IPS DF 6.9 (cell line): ENCODE measurements around the gene JAM2.

Experiments used
- DNase-seq: peaks from one replicate; pipeline ENCODE4 v3.0.0-alpha.2; 2013; ENCODE audit warnings: low read depth, low spot score
- H3K27ac ChIP-seq: one replicate; pipeline ENCODE4 v1.5.1; 2013; ENCODE audit warnings: low read length, control low read depth
- H3K27me3 ChIP-seq: 2 replicates; pipeline ENCODE4 v1.6.1; 2013; ENCODE audit warnings: mild to moderate bottlenecking, low read length; ENCODE audit not compliant: control insufficient read depth, insufficient read depth
- H3K36me3 ChIP-seq: 2 replicates; pipeline ENCODE4 v1.6.1; 2013; ENCODE audit warnings: low read length; ENCODE audit not compliant: control insufficient read depth, insufficient read depth
- H3K4me1 ChIP-seq: 2 replicates; pipeline ENCODE4 v1.6.1; 2013; ENCODE audit warnings: low read length; ENCODE audit not compliant: control insufficient read depth, insufficient read depth
- H3K4me3 ChIP-seq: 2 replicates; pipeline ENCODE4 v1.5.1; 2013; ENCODE audit warnings: mild to moderate bottlenecking, low read length
- H3K9me3 ChIP-seq: 2 replicates; pipeline ENCODE4 v1.6.1; 2013; ENCODE audit warnings: low read length, inconsistent platforms; ENCODE audit not compliant: control insufficient read depth, insufficient read depth
- WGBS: extraction: QIAGEN DNeasy Blood & Tissue Kit; methylation state at CpG from one replicate; pipeline ENCODE4 v1.1.7; 2013; ENCODE audit warnings: mixed read lengths, missing lambda C conversion rate; ENCODE audit not compliant: insufficient read length, insufficient coverage; 5-methylcytosine and 5-hydroxymethylcytosine counted together

JAM2 gene

DNA sequence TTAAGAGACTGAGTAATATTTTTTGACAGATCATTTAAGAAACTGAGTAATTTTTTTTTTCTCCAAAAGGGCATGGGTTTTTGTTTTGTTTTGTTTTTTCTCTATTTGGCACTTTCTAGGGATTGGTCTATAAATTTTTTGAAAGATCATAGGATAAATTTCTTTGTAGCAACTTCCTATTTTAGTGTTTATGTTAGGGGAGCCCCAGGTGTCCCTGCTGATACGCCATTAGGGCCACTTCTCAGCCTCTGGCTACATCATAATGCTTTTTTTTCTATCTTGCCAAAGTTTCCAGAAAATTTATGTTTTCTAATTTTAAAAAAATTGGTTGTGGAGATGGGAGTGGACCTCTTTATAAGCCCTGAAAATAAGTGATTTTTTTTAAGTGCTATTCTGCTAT is 98.4 kb downstream of the JAM2 start:
- Histone ChIP-seq H3K9me3 (no peaks in the 10 kb centered on the region), H3K36me3 (no peaks in the 10 kb centered on the region), H3K4me3 (no peak overlapping the region), H3K4me1 (no peaks in the 10 kb centered on the region), H3K27ac (no peak overlapping the region), H3K27me3 (no peaks in the 10 kb centered on the region)
- WGBS: no CpG with 5 or more reads among the region's 1 CpG
- DNase-seq: no peak

DNA sequence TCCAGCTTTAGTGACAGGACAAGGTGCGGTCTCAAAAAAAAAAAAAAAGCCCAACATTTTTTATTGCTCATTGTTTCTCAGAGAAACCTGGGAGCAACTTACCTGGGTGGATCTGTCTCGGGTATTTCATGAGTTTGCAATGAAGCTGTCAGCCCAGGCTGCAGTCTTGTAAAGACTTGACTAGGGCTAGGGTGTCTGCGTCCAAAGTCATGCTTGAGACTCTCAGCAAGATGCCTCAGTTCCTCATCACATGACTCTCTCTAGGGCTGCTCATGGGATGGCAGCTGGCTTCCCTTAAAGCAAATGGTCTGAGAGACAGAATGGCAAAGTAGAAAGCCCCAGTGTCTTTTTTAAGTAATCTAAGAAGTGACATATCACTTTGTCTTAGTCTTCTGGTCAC is 103.8 kb downstream of the JAM2 start:
- DNase-seq: no peak
- Histone ChIP-seq H3K27ac (no peak overlapping the region), H3K36me3 (no peaks in the 10 kb centered on the region), H3K4me1 (no peaks in the 10 kb centered on the region), H3K9me3 (no peaks in the 10 kb centered on the region), H3K4me3 (no peak overlapping the region), H3K27me3 (no peaks in the 10 kb centered on the region)
- WGBS: no CpG with 5 or more reads among the region's 3 CpGs

DNA sequence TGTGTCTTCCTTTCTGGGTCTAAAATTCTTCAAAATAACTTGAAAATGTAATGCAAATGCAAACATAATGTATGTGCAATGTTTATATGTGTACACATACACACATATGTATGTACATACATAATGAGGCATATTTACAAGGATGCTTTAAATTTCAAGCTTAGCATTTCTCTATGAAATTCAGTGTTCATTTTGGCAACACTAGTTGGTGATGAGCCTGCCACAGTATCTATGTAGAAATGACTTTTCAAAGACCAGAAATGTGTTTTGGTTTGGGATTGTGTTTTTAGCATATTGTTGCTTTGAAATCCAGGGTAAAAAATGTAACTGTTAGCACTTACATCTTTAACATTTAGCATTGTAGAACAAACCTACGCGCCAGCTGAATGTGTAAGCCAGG is 105.8 kb downstream of the JAM2 start:
- H3K4me1 ChIP-seq: no peaks in the 10 kb centered on the region
- no peaks in the 10 kb centered on the region for H3K36me3 ChIP-seq
- no peak overlapping the region for H3K27ac ChIP-seq
- no peak overlapping the region for H3K4me3 ChIP-seq
- no peaks in the 10 kb centered on the region for H3K9me3 ChIP-seq
- WGBS: no CpG with 5 or more reads among the region's 2 CpGs
- no peak for DNase-seq
- no peaks in the 10 kb centered on the region for H3K27me3 ChIP-seq

DNA sequence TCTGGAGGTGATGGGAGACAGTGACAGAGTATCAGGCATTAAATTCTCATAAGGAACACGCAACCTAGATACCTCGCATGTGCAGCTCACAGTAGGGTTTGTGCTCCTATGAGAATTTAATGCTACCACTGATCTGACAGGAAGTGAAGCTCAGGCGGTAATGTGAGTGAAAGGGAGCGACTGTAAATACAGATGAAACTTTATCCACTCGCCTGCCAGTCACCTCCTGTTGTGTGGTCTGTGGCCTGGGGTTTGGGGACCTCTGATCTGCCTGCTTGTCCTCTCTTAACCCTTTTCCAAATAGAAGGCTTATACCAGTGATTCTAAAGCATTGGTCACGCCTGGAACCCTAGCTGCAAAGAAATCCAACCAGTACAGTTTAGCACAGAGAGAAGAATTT is 111.0 kb downstream of the JAM2 start:
- no peaks in the 10 kb centered on the region for H3K27me3 ChIP-seq
- DNase-seq: no peak
- H3K4me1 ChIP-seq: no peaks in the 10 kb centered on the region
- no peak overlapping the region for H3K27ac ChIP-seq
- H3K4me3 ChIP-seq: no peak overlapping the region
- no peaks in the 10 kb centered on the region for H3K9me3 ChIP-seq
- WGBS: no CpG with 5 or more reads among the region's 6 CpGs
- no peaks in the 10 kb centered on the region for H3K36me3 ChIP-seq

DNA sequence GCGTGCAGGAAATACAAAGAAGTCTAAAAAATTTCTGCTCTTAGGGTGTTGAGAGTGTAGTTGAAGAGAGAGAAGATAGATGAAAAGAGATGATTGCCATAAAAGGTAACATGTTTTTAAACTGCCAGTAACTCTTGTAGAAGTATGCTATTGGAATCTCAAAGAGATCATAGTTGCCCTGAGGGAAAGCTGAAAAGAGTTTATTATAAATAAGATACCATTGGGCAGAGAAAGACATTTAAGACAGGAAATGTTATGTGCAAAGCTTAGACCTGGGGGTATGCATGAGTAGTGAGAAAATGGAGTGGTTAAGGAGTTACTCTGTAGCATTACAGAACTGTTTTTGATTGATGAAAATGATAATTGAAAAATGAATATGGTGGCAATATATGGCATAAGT is 113.4 kb downstream of the JAM2 start:
- H3K4me3 ChIP-seq: no peak overlapping the region
- no peak for DNase-seq
- H3K36me3 ChIP-seq: no peaks in the 10 kb centered on the region
- H3K4me1 ChIP-seq: no peaks in the 10 kb centered on the region
- H3K27ac ChIP-seq: no peak overlapping the region
- no CpG with 5 or more reads among the region's 1 CpG for WGBS
- no peaks in the 10 kb centered on the region for H3K27me3 ChIP-seq
- H3K9me3 ChIP-seq: no peaks in the 10 kb centered on the region

DNA sequence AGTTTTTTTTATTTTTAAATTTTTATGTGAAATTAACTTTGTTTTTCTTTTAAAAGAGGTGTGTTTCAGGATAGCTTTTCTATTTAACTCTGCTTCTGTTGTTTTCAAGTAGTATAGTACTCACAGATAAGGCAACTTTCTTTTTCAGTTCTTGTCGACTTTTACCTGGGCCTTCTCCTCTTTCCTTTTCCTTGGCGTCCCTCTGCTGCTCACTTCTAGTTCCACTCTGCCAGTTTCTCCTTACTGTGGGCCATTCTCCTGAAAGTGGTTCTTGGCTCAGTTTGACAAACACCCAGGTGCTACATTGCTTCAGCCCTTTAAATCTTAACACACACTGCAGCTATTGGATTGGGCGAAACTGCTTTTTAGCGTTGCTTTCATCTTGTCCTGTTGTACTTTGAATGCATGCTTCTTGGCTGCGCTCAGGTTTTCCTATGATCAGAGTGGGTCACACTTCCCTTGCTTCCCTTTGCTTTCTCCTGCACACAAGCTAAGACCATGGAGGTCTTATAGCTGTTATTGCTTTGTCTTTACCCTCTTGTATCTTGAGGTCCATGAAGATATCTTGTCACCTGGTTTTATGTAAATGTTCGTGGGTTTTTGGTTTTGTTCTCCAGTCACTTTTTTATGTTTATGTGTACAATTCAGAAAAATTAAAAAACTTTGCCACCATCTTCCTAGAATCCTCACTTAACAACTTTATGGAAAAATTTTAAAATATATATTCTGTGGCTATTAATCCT is 117.3 kb downstream of the JAM2 start:
- no peaks in the 10 kb centered on the region for H3K9me3 ChIP-seq
- no peaks in the 10 kb centered on the region for H3K36me3 ChIP-seq
- no CpG with 5 or more reads among the region's 6 CpGs for WGBS

DNA sequence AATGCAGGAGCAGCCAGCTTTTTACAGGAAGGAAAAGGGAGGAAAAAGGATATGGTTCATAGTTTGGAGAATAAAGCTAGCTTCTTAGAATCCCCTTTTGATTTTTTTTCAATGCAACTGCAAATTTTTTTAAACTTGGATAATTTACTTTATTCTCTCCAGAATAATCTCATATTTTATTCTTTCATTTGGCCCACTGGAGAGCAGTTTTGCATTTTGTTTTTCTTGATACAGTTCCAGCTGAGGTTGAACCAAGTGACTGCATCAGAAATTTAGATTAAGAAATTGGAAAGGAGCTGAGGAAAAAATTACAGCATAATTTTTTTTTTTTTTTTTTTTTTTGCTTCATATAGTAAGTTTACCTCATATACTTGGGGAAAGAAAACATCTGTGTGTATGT is 118.5 kb downstream of the JAM2 start:
- Histone ChIP-seq H3K27ac (no peak overlapping the region), H3K27me3 (no peaks in the 10 kb centered on the region), H3K4me1 (no peaks in the 10 kb centered on the region), H3K4me3 (no peak overlapping the region), H3K36me3 (no peaks in the 10 kb centered on the region), H3K9me3 (no peaks in the 10 kb centered on the region)
- DNase-seq: no peak

More for the DNA sequence above, 117.3 kb downstream of the JAM2 start:
- Histone ChIP-seq H3K27ac (no peak overlapping the region), H3K4me1 (no peaks in the 10 kb centered on the region), H3K27me3 (no peaks in the 10 kb centered on the region), H3K4me3 (no peak overlapping the region)
- DNase-seq: no peak

DNA sequence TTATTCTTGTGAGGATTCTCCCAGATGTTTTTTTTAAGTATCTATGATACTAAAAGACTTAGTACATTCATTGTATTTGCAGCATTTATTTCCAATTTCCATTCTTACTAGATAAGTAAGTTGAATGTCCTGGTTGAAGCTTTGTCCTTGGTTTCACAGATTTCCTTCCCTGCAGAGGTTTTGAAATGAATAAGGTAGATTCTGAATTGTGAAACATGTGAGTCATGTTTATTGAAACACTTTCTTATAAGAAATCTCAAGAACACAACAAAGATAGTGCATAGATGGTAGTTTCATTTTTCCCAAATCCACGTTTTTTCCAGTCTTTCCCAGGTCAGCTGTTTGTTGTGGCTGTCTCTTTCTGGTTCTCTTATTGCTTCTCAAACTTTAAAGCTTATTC is 120.5 kb downstream of the JAM2 start:
- DNase-seq: no peak
- no peak overlapping the region for H3K4me3 ChIP-seq
- no peaks in the 10 kb centered on the region for H3K4me1 ChIP-seq
- H3K27ac ChIP-seq: no peak overlapping the region
- H3K9me3 ChIP-seq: no peaks in the 10 kb centered on the region
- no CpG with 5 or more reads among the region's 1 CpG for WGBS
- H3K27me3 ChIP-seq: no peaks in the 10 kb centered on the region
- H3K36me3 ChIP-seq: no peaks in the 10 kb centered on the region

DNA sequence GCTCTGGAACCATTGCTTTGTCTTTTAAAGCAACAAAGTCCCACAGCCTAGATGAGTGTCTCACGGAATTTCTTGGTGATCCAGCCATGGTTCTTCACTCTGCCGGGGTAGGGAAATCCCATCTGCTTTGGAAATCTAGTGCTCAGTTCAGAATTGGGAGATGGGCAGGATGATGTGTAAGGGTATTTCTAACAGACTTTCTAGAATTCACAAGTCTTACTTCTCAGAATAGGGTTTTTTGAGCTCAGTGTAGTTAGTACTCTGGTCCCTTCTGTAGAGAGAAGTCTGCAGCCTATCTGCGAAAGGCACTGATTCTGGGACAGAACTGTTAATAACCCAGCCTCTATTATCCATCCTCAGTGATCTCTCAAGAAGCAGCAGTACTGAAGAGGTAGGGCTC is 121.0 kb downstream of the JAM2 start:
- no CpG with 5 or more reads among the region's 3 CpGs for WGBS
- H3K36me3 ChIP-seq: no peaks in the 10 kb centered on the region

DNA sequence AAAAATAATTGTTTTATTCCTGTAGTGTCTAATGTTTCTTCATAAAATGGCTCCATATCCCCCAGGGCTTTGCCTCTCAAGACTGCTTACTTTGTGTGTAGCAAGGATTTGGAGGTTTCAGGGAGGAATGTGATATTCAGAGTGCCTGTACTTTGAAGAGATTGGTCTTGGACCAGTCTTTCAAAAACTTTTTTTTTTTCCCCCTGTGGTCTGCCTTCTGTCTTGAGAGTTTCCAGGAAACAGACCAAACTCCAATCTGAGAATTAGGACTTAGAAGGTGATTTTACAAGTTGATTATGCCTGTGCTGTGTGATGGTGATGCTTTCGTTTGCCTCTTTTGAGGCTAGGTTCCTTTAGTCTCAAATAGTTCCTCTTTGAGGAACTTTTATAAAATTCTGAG is 121.6 kb downstream of the JAM2 start:
- H3K27ac ChIP-seq: no peak overlapping the region
- H3K36me3 ChIP-seq: no peaks in the 10 kb centered on the region
- no peaks in the 10 kb centered on the region for H3K9me3 ChIP-seq
- DNase-seq: no peak
- H3K27me3 ChIP-seq: no peaks in the 10 kb centered on the region
- H3K4me1 ChIP-seq: no peaks in the 10 kb centered on the region
- WGBS: no CpG with 5 or more reads among the region's 1 CpG
- H3K4me3 ChIP-seq: no peak overlapping the region

More for the DNA sequence above, 121.0 kb downstream of the JAM2 start:
- no peaks in the 10 kb centered on the region for H3K4me1 ChIP-seq
- H3K27me3 ChIP-seq: no peaks in the 10 kb centered on the region
- no peak overlapping the region for H3K4me3 ChIP-seq
- no peak overlapping the region for H3K27ac ChIP-seq
- no peak for DNase-seq
- H3K9me3 ChIP-seq: no peaks in the 10 kb centered on the region

DNA sequence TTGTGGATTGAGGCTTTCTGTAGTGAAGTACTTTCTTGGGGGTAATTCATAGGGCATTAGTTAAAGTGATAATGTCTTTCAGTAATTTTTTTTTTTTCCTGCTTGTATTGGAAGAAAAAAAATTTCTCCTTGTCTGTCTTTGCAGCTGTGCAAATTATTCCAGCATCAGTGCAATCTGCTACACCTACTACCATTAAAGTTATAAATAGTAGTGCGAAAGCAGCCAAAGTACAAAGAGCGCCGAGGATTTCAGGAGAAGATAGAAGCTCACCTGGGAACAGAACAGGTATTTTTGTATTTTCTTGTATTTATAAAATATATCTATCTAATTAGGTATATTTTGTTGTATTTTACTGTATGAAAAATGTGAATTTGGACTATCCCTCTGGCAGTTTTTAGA is 125.0 kb downstream of the JAM2 start:
- Histone ChIP-seq H3K9me3 (no peaks in the 10 kb centered on the region), H3K4me3 (no peak overlapping the region), H3K27me3 (no peaks in the 10 kb centered on the region), H3K27ac (no peak overlapping the region), H3K4me1 (no peaks in the 10 kb centered on the region), H3K36me3 (no peaks in the 10 kb centered on the region)
- no CpG with 5 or more reads among the region's 3 CpGs for WGBS
- DNase-seq: no peak
